Embryonic facial prominence (tissue), 1 donor: Measurements from ENCODE around the gene VGF.

Source experiments
- DNase-seq: peaks from one replicate; pipeline ENCODE4 v3.0.0-alpha.2; 2016; ENCODE audit errors: extremely low spot score

The VGF gene

GRCh38 chr7:101185258-101185839, 20.0 kb upstream of the VGF start:
- no peak for DNase-seq

DNA sequence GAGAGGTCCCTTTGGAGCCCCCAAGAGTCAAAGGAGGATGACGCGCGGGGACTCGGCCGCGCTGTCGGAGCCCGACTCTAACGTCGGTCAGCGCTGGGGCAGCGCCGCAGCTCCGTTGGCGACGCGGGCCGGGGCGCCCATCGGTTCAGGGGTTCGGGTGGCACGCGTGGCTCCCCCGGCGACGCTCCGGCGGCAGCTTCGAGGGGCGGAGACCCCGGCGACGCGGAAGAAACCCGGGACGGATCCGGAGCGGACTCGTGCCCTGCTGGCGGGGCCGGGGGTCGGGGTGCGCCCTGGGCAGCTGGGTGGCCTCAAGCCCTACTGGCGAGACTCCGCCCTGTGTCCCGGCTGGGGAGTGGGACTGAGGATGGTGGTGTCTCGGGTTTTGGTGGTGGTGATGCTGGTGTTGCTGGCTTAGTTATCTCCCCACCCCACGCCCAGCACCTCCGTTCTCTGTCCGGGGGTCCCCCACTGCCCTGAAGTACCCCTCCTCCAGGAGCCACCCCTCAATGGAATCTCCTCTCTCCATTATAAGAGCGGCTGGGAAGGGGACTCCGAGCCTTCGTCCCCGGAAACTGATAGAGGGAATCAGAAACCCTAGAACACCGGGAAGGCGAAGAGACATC, 14.9 kb upstream of the VGF start, which contains the start of gene NAT16:
Gene NAT16, minus strand, starts transcription at position 164 of the 626 bp plus-strand sequence. CDS start 5,486 bp downstream, outside the sequence.
- no peak for DNase-seq

DNA sequence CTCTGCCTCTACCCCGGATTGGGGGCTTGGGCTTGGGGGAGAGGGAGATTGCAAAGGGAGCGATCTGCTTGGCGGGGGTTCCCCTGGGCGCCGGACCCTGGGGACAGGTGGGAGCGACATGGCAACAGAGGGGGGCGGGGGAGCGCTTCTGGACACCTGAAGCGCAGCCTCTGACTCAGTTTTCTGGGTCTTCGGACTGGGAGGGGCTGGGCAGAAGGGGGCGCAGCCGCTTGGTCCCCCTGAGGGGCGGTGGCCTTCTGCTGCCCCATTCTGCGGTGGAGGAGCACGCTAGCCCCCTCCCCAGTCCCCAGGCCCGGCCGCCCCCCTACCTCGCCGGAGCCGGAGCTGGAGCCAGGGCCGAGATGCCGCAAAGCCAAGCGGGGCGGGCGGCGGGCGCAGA, 14.3 kb upstream of the VGF start:
- DNase-seq = no peak

- no peak for DNase-seq
These were observed 13.7 kb upstream of the VGF start for GRCh38 chr7:101179117-101179516.

- no peak for DNase-seq
These were observed 12.3 kb upstream of the VGF start for GRCh38 chr7:101177644-101178043.

- DNase-seq = no peak
These were observed 10.3 kb upstream of the VGF start for GRCh38 chr7:101175664-101176063.

DNA sequence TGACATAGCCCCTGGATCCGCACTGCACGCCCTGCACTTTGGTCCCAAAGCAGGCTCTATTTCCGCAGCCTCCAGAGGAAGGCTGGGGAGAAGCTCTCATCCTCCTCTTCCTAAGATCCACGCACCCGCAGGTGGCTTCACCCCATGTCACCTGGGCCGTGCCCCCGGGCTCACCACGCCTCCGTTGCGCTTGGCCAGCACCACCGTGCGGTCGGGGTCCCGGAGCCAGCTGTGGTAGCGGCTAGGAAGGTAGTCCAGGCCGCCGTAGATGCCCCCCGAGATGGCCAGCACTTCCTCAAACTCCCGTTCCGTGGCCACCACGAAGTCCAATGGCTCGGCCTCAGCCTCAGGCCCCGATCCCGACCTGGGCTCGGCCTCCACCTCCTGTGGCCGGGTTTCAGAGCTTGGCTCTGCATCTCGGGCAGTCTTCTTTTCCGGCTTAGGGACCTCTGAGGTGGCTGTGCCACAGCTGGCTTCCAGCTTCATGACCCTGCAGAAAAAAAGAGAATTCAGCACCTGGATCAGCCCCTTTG, 9.0 kb upstream of the VGF start:
- peak; percentile 1 for DNase-seq

DNA sequence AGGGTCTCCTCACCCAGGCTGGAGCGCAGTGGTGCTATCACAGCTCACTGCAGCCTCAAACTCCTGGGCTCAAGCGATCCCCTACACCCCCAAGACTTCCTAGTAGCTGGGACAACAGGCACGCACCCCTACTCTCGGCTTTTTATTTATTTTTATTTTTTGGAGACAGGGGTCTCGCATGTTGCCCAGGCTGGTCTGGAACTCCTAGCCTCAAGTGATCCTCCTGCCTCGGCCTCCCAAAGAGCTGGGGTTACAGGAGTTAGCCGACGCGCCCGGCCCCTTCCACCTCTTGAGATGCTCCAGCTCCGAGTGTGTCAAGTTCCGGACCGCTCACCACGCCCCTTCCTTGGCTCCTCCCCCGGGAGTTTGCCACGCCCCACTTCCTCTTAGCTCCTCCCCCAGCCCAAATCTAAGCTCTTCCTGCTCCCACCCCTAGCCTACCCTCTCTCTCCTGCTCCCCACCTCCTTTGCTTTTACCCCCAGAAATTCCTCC, 8.4 kb upstream of the VGF start:
- DNase-seq = peak; percentile 5

GRCh38 chr7:101172854-101173751, 7.7 kb upstream of the VGF start:
- no peak for DNase-seq

DNA sequence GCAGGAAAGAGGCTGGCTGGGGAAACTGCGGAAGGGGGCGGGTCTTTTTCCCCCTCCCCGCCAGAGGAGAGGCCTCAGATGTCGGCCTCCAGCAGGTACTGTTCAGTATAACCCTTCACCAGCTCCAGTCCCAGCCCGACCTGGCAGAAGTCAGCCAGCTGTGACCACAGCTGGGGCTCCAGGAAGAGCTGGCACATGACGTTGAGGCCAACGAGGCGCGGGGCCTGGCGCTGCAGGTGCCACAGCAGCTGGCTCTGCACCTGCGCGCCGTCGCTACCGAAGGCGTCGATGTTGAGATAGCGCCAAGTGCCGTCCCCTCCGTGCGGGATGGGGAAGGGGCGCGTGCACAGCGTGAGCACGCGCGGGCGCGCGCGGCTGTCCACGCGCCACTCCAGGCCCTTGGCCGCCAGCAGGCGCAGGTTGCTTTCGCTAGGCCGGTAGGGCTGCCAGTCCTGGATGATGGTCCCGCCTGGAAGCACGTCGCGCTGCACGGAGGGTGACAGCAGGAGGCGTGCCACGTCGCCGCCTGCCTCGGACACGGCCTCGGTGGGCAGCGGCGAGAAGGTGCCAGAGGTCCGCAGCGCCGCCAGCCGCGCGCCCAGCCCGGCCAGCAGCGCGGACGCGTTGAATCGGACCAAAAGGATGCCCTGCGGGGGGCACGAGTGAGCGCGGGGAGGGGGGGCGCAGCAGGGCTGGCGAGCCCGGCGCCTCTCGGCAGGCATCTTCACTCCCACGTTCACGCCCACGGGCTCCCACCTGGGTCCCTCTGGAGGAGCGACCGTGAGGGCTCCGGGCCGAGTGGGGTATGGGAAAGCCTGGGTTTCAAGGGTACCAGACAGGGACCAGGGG, 6.9 kb upstream of the VGF start:
- DNase-seq = no peak

GRCh38 chr7:101171442-101171837, 6.1 kb upstream of the VGF start:
- DNase-seq = no peak

DNA sequence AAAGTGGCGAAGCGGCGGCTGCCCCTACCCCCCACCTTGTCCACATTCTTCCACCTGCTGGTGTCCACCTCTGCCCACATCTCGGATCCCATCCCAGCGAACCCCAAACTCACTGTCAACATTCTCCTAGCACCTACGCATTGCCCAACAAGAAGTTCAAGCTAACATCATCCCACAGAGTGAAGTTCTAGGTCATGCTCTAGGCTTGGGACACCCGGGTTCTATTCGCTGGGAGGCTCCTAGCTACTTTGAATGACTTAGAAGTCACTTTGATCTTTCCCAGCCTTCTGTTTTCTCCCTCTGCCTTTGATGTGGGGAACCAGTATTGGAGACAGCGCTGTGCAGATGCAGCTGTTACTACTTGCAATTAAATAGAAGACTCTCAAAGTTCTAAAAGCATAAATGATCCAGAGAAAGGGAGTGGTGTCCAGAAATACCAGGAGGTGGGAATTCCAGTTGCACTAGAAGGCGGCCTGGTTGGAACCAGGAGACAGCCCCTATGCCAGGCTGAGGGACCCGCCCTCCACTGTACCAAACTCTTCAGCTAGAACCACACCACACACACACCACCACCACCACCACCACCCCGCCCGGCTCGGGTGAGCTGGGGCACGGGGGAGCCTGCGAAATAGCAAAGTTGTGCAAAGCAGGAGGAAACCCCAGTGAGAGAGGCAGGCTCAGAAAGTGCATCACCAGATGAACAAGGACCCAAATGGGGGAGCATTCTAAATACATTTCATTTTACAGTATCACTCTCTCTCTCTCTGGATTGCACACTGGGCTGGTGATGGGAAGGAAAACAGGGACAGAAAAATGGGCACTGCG, 5.5 kb upstream of the VGF start:
- no peak for DNase-seq

GRCh38 chr7:101169838-101170551, 4.6 kb upstream of the VGF start:
- no peak for DNase-seq

DNA sequence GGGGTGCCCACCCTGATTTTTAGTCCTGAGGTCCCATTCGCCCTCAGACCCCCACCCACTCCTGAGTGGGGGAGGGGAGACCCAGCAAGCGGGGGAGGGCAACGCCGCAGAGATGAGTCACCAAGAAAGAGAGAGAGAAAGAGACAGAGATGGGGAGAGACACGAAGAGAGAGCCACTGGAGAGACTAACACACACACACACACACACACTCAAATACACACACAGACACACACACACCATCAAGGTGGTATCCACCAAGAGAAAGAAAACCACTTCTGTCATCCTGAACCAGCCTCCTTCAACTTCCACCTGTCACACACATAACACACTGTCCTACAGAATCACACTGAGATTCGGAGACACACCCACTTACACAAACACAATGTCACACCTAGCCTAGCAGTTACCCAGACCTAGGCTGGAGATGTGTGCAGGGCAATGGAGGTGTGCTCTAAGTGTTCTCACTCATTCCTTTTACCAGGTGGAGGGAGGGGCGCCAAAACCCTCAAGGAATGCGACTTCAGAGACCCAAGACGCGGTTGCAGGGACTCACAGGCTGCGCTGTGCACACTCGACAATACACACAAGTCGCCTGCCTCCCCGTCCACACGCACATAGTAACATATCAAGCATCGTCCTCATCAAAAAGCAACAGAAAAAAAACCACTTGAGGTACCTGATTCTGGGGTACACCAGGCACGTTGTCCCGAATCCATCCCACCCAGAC, 3.9 kb upstream of the VGF start:
- DNase-seq = no peak

DNA sequence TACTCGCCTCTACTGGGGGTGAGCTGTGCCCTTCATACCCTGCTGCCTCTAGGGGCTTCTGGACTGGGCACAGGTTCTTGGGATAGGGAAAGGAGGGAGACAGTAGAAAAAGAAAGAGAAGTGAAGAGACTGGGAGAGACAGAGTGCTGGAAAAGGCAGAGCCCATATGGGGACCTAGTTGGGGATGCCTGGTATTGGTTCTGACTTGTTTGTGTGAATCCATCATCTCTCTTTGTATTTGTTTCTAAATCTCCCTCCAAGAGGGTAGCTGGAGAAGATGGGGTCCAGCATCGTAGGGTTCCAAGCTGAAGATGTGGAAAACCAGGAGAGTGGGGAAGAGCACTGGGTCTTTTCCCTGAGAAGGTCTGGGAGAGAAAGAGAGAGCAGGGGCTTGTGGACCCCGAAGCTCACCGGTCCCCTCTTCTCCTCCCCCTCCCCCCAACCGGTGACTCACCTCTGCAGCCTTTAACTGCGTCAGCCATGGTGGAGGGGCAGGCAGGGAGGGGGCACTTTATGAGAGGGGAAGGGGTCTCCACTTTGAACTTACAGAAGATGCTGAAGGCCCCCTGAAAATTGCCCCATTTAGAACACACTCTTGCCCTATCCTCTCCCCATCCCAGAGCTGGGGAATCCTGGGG, 3.2 kb upstream of the VGF start:
- DNase-seq = no peak

DNA sequence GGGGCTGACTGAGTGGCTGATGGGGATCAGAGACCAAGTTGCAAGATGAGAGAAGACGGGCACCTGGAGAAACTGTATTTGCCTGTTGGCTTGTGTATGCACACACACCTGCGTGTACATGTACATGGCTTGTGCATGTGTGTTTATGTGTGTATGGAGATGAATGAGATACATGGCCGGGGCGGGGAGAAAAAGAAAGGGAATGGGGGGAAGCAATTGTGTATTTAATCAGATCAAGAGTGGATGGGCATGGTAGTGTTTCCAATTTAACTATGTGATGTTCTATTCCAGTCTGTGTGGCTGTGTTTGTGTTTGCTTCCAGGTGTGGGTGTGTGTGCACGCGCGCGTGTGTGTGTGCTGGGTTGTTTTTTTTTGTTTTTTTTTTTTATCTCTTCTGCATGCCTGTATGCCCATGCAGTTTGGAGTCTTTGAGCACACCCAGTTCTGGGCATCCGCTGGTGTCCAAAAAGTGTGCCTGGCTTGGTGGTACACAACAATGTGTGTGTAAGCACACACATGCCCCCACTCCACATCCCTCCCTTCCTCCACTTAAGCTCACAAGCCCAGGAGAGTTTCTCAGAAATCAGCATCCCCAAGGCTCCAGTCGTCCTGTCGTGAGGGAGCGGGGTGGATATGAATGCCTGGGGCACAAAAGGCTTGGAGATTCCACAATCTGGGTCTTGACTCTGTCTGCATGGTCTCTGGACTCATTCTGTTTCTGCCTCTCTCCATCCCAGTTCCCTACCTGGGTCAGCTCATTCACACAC, 2.5 kb upstream of the VGF start:
- no peak for DNase-seq

- no peak for DNase-seq
These were observed 1.7 kb upstream of the VGF start for GRCh38 chr7:101166909-101167644.

DNA sequence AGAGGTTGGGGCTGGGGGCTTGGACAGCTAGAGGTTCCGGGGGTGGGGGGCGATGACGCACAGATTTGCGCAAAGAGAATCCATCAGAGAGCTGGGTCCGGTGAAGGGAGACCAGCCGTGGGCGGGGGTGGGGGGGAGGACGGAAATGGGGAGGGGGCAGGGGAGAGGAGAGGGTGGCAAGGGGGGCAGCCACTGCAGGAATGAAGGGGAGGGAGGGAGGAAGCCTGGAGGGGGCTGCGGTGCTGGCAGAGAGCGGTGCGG, 1.2 kb upstream of the VGF start:
- DNase-seq = no peak
